CD14-positive monocyte (primary cell): Measurements from ENCODE around the gene DTX4. TPM values are rescaled to one million over a fixed set of nuclear protein-coding genes. Genes with fewer than 3 reads are reported as not detected.

Experiments
- DNase-seq, 3 donors: peaks; one replicate each; pipeline ENCODE4 v3.0.0-alpha.2; 2011 to 2022
- H2AFZ ChIP-seq: 2 replicates; pipeline ENCODE4 v1.6.0; 2012; ENCODE audit warnings: mild to moderate bottlenecking, low read depth, low read length, inconsistent platforms; ENCODE audit not compliant: insufficient read depth, poor library complexity, severe bottlenecking
- H3K27ac ChIP-seq, 2 donors: 1 replicate in 1 of 2; 2 replicates in 1 of 2; pipeline ENCODE4 v1.5.1; 2012 to 2013; ENCODE audit warnings: low read length in 2 of 2, control low read depth in 1 of 2, inconsistent platforms in 1 of 2, low read depth in 1 of 2, mild to moderate bottlenecking in 1 of 2
- H3K27me3 ChIP-seq, 2 donors: one replicate each; pipeline versions ENCODE4 v1.6.0 to v1.6.1; 2011 to 2013; ENCODE audit warnings: low read length in 2 of 2; ENCODE audit not compliant: control insufficient read depth in 2 of 2, insufficient read depth in 2 of 2
- H3K36me3 ChIP-seq, 2 donors: replicated peaks in 1 of 2; 1 replicate in 1 of 2; 2 replicates in 1 of 2; pipeline versions ENCODE4 v1.5.1 to v1.6.1; 2012 to 2013; ENCODE audit warnings: low read length in 2 of 2, control low read depth in 1 of 2, inconsistent platforms in 1 of 2, mild to moderate bottlenecking in 1 of 2; ENCODE audit not compliant: insufficient read depth in 2 of 2, control insufficient read depth in 1 of 2
- H3K4me1 ChIP-seq, 2 donors: 1 replicate in 1 of 2; 2 replicates in 1 of 2; pipeline versions ENCODE4 v1.5.1 to v1.6.1; 2012 to 2013; ENCODE audit warnings: low read length in 2 of 2, control low read depth in 1 of 2, inconsistent platforms in 1 of 2, mild to moderate bottlenecking in 1 of 2, moderate library complexity in 1 of 2; ENCODE audit not compliant: insufficient read depth in 2 of 2, control insufficient read depth in 1 of 2
- H3K4me2 ChIP-seq: replicated peaks from 2 replicates; pipeline ENCODE3; 2012; ENCODE audit warnings: low read length, moderate library complexity, mild to moderate bottlenecking; ENCODE audit not compliant: poor library complexity, severe bottlenecking; ENCODE audit errors: extremely low read depth
- H3K4me3 ChIP-seq, 3 experiments: fragments of 200-600 bp in 1 of 3; sonication (generic) in 1 of 3; replicated peaks in 1 of 3; 1 replicate in 2 of 3; 2 replicates in 1 of 3; pipeline ENCODE4 v1.5.1; 2011 to 2013; ENCODE audit warnings: low read length in 3 of 3, mild to moderate bottlenecking in 3 of 3, control low read depth in 2 of 3, low read depth in 2 of 3, inconsistent platforms in 1 of 3, moderate library complexity in 1 of 3
- H3K79me2 ChIP-seq: 2 replicates; pipeline ENCODE4 v1.6.0; 2012; ENCODE audit warnings: mild to moderate bottlenecking, control low read depth, inconsistent platforms, low read length, moderate library complexity; ENCODE audit not compliant: insufficient read depth
- H3K9ac ChIP-seq: 2 replicates; pipeline ENCODE4 v1.6.0; 2017; ENCODE audit warnings: low read length, mild to moderate bottlenecking; ENCODE audit not compliant: insufficient read depth, poor library complexity, severe bottlenecking
- H3K9me3 ChIP-seq, 2 donors: replicated peaks in 1 of 2; 1 replicate in 1 of 2; 2 replicates in 1 of 2; pipeline versions ENCODE4 v1.5.1 to v1.6.1; 2012 to 2013; ENCODE audit warnings: low read length in 2 of 2, control low read depth in 1 of 2; ENCODE audit not compliant: control insufficient read depth in 1 of 2, insufficient read depth in 1 of 2
- H4K20me1 ChIP-seq: 2 replicates; pipeline ENCODE4 v1.6.0; 2012; ENCODE audit warnings: mild to moderate bottlenecking, low read length, control low read depth, moderate library complexity; ENCODE audit not compliant: insufficient read depth
- H3K27ac Mint-ChIP-seq, 7 donors: one replicate each; pipeline ENCODE4 v1.8.0; 2020; ENCODE audit warnings: mild to moderate bottlenecking in 7 of 7, mixed read lengths in 7 of 7, moderate library complexity in 6 of 7, inconsistent platforms in 2 of 7
- H3K27me3 Mint-ChIP-seq, 3 donors: one replicate each; pipeline ENCODE4 v1.8.0; 2021 to 2022; ENCODE audit warnings: low read depth in 3 of 3, mild to moderate bottlenecking in 3 of 3, mixed read lengths in 3 of 3, moderate library complexity in 3 of 3, inconsistent platforms in 1 of 3
- H3K36me3 Mint-ChIP-seq, 2 donors: one replicate each; pipeline ENCODE4 v1.8.0; 2020; ENCODE audit warnings: mixed read lengths in 2 of 2, inconsistent platforms in 1 of 2, mild to moderate bottlenecking in 1 of 2
- H3K4me1 Mint-ChIP-seq: one replicate; pipeline ENCODE4 v1.8.0; 2020; ENCODE audit warnings: mild to moderate bottlenecking, mixed read lengths
- H3K4me3 Mint-ChIP-seq, 2 donors: one replicate each; pipeline ENCODE4 v1.8.0; 2020; ENCODE audit warnings: mild to moderate bottlenecking in 2 of 2, mixed read lengths in 2 of 2, moderate library complexity in 1 of 2
- H3K9me3 Mint-ChIP-seq, 7 donors: one replicate each; pipeline ENCODE4 v1.8.0; 2020 to 2022; ENCODE audit warnings: mixed read lengths in 7 of 7, mild to moderate bottlenecking in 6 of 7, moderate library complexity in 6 of 7, inconsistent platforms in 2 of 7
- CTCF ChIP-seq: fragments of 200-600 bp; IDR thresholded peaks from one replicate; pipeline ENCODE4 v1.8.0; 2022; ENCODE audit warnings: antibody characterized with exemption, mild to moderate bottlenecking
- WGBS: methylation state at CpG from one replicate; pipeline ENCODE4 v1.1.5; 2013; ENCODE audit warnings: missing lambda C conversion rate; ENCODE audit not compliant: insufficient coverage; 5-methylcytosine and 5-hydroxymethylcytosine counted together
- intact Hi-C, 2 donors: fragments of 100-400 bp; cut with micrococcal nuclease; formaldehyde crosslinking; loops; one replicate each; pipeline versions ENCODE4 v1.15.0 to v1.15.1; 2023
- polyA plus RNA-seq, 3 donors: library from polyadenylated mRNA; depleted of rRNA in 1 of 3; unstranded in 2 of 3; stranded (reverse) in 1 of 3; fragments of 300-500 nt in 2 of 3; fragments of >200 nt in 1 of 3; fragmentation: Illumina TruSeq in 2 of 3; gene quantifications; 1 replicate in 2 of 3; 2 replicates in 1 of 3; pipeline ENCODE4 v1.2.3, GENCODE V29; 2012 to 2021

The DTX4 gene
- polyA plus RNA-seq, 3 donors: 0.96 to 1.9 (median 1.1) TPM

- Histone ChIP-seq H4K20me1 (no peaks in the 10 kb centered on the region), H3K27ac (no peak overlapping the region), H3K27me3 (no peaks in the 10 kb centered on the region), H3K4me3 (no peak overlapping the region), H3K4me1 (peaks cover 8 to 13% of the 10 kb centered on the region in 2 donors), H3K4me2 (no peak overlapping the region), H3K79me2 (peaks cover 6% of the 10 kb centered on the region), H3K9ac (no peak overlapping the region), H3K36me3 (peaks cover 16 to 42% of the 10 kb centered on the region in 2 donors), H3K9me3 (peaks cover 3 to 13% of the 10 kb centered on the region in 2 donors), H2AFZ (no peak overlapping the region)
- no peak for DNase-seq
- TF ChIP-seq CTCF: no peak
- Mint-ChIP-seq H3K4me3 (no peak overlapping the region), H3K9me3 (peaks cover 5 to 13% (median 11%) of the 10 kb centered on the region in 7 donors), H3K27me3 (peaks cover 0 to 2% (median 0%) of the 10 kb centered on the region in 3 donors), H3K27ac (no peak overlapping the region), H3K4me1 (peaks cover 15% of the 10 kb centered on the region), H3K36me3 (peaks cover 50 to 52% of the 10 kb centered on the region in 2 donors)
- WGBS: 87% methylated on average over 10 of the region's 17 CpGs
- intact Hi-C loops: no loop called here
Observed at GRCh38 chr11:59137190-59137589, 34.7 kb upstream of the DTX4 start.

GRCh38 chr11:59138643-59139042 is 33.3 kb upstream of the DTX4 start:
- Histone ChIP-seq H4K20me1 (no peaks in the 10 kb centered on the region), H3K36me3 (peaks cover 10 to 27% of the 10 kb centered on the region in 2 donors), H2AFZ (no peak overlapping the region), H3K4me2 (no peak overlapping the region), H3K4me1 (peaks cover 16 to 22% of the 10 kb centered on the region in 2 donors), H3K79me2 (peaks cover 16% of the 10 kb centered on the region), H3K27me3 (no peaks in the 10 kb centered on the region), H3K9me3 (no peaks in the 10 kb centered on the region), H3K27ac (no peak overlapping the region), H3K4me3 (no peak overlapping the region), H3K9ac (no peak overlapping the region)
- Mint-ChIP-seq H3K9me3 (no peaks in the 10 kb centered on the region), H3K27ac (no peak overlapping the region), H3K36me3 (peaks cover 36 to 37% of the 10 kb centered on the region in 2 donors), H3K4me3 (no peak overlapping the region), H3K27me3 (peaks cover 0 to 2% (median 0%) of the 10 kb centered on the region in 3 donors), H3K4me1 (peaks cover 25% of the 10 kb centered on the region)
- DNase-seq: no peak
- intact Hi-C loops: no loop called here
- no peak for TF ChIP-seq CTCF
- WGBS: no CpG with 5 or more reads among the region's 2 CpGs
